OCI-M2 (cell line): ENCODE measurements around the gene IFNL4.

ENCODE experiments used
- DNase-seq: peaks from one replicate; lab custom pipeline; 2025; ENCODE audit not compliant: unreplicated experiment; lab: John Stamatoyannopoulos, UW

IFNL4 gene

GRCh38 chr19:39196860-39197562 is 51.6 kb downstream of the IFNL4 start, which contains the start of gene NCCRP1:
Gene NCCRP1, plus strand, starts transcription at chr19:39196964. Its CDS starts 19 bp downstream, at chr19:39196983.
- DNase-seq = no peak

DNA sequence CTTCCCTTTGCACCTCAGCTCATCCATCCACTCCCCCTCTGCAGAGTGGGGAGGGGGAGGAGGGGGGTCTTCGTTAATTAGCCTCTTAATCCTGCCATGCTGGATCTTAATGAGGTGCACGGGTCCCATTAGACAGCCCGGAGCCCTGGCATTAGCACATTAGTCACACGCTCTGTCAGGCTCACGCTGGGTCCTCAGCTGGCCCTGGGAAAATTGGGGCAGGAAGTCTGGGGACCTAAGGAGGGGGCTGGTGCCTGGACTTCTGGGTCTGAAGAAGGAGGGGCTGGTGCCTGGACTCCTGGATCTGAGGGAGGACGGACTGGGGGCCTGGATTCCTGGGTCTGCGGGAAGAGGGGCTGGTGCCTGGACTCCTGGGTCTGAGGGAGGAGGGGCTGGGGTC is 52.3 kb downstream of the IFNL4 start:
- DNase-seq = no peak
